Endothelial cell of umbilical vein (primary cell): Measurements from ENCODE around the gene ARHGAP22.

Experiments
- CTCF ChIP-seq, 2 donors: IDR thresholded peaks; 1 replicate in 1 of 2; 2 replicates in 1 of 2; pipeline ENCODE4 v1.5.1; 2011; ENCODE audit warnings: low read length in 2 of 2, mild to moderate bottlenecking in 2 of 2, moderate library complexity in 2 of 2, control low read depth in 1 of 2, inconsistent platforms in 1 of 2, low read depth in 1 of 2; ENCODE audit not compliant: insufficient read depth in 1 of 2; ENCODE audit errors: extremely low read depth in 1 of 2
- EZH2 ChIP-seq: IDR thresholded peaks from 2 replicates; pipeline ENCODE4 v1.6.1; 2012; ENCODE audit warnings: borderline replicate concordance, low read depth, mild to moderate bottlenecking, moderate library complexity, low read length, inconsistent platforms; ENCODE audit not compliant: severe bottlenecking
- FOS ChIP-seq: IDR thresholded peaks from 2 replicates; pipeline ENCODE4 v1.6.1; 2011; ENCODE audit warnings: mild to moderate bottlenecking, low read length, moderate library complexity, borderline replicate concordance; ENCODE audit not compliant: insufficient read depth
- GATA2 ChIP-seq: IDR thresholded peaks from 2 replicates; pipeline ENCODE4 v1.7.0; 2011; ENCODE audit warnings: low read depth, mild to moderate bottlenecking, moderate library complexity, mixed read lengths, low read length; ENCODE audit not compliant: insufficient read length, insufficient read depth
- JUN ChIP-seq: IDR thresholded peaks from 2 replicates; pipeline ENCODE4 v1.6.1; 2011; ENCODE audit warnings: borderline replicate concordance, low read depth; ENCODE audit not compliant: insufficient read length, insufficient read depth
- POLR2A ChIP-seq: IDR thresholded peaks from 2 replicates; pipeline ENCODE4 v1.6.1; 2012; ENCODE audit warnings: low read depth, mild to moderate bottlenecking, control low read depth, low read length
- POLR2AphosphoS5 ChIP-seq: IDR thresholded peaks from 2 replicates; pipeline ENCODE4 v1.6.1; 2012; ENCODE audit warnings: low read depth, mild to moderate bottlenecking, control low read depth, low read length, moderate library complexity; ENCODE audit not compliant: insufficient read depth

DNA sequence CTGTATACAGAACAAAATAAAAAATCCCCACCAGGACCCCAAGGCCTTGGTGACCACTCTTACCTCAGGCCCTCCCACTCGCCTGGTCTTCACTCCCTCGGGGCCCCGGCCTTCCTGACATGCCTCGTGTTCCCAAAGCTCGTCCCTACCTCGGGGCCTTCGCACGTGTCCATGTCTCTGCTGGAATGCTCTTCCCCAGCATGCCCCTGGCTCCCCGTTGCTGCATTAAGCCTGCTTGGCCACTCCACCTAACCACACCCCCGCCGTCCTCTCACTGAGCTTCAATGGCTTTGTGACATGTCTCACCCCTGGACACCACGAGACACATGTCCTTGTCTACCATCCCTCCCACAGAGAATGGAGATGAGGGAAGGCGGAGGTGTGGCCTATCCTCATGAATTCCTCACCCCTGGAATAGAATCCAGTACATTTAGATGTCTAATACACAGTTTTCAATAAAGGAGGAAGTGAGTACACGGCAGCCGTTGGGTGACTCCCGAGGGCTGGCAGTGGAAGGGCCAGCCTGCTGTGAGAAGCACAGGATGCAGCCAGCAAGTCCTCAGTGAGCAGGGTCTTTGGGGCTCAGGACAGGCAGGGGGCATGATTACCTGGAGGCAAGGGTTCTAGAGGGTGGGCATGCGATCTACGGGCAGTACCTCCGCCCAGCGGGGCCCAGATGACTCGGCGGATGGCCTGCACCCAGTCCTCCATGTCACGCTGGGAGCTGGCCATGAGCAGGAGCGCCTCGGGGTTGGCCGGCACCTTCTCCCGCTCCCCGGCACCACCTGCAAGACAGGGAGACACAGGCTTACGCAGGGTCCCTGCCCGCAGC is 125.7 kb downstream of the ARHGAP22 start:
- no peak for TF ChIP-seq CTCF (IDR thresholded peaks at IDR 0.05; ENCODE audit: extremely low read depth in 1 of 2, insufficient read depth in 1 of 2, low read depth in 1 of 2, low read length in 2 of 2)
- no peak for TF ChIP-seq POLR2AphosphoS5
- TF ChIP-seq GATA2 = no peak
- TF ChIP-seq POLR2A = no peak
- TF ChIP-seq JUN = no peak
- no peak for TF ChIP-seq FOS
- no peak for TF ChIP-seq EZH2
